ENCODE measurements around the gene SORBS1. TPM values are rescaled to one million over a fixed set of nuclear protein-coding genes. Genes with fewer than 3 reads are reported as not detected.

The SORBS1 gene
- total RNA-seq, 1 donor from 2014 or later = 0.69 TPM

DNA sequence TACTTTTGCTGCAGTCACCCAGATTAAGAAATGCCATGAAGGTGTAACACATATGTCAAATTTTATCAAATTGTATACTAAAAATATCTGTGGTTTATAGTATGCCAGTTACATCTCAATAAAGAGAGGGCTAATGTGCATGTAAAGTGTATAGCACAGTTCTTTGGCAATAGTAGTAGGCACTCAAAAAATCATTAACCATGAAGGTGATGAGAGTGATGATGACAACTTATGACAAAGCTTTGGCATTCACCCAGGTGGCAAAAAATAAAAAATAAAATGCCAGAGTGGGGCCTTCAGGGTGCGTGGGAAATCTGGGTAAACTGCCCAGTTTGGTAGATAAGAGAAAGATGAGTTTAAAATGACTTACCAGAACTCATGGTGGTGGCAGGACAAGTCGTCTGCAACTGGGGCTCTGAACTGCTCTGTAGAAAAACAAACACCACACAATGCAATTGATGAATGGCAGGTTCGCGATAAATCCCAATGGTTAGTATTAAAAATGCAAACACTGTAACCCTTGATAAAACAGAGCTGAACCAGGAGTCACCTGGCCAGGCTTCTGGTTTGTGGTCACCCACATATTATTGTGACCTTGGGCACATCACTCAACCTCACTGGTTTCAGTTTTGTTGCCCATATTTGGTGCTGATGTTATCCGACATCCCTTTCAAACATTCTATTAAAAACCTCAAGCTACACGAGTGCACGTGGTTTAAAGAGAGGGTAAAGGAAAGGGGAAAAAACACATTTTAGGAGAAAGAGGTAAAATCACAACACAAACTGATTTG is 120.2 kb downstream of the SORBS1 start:
- intact Hi-C loops (cut with micrococcal nuclease) = no loop called here

DNA sequence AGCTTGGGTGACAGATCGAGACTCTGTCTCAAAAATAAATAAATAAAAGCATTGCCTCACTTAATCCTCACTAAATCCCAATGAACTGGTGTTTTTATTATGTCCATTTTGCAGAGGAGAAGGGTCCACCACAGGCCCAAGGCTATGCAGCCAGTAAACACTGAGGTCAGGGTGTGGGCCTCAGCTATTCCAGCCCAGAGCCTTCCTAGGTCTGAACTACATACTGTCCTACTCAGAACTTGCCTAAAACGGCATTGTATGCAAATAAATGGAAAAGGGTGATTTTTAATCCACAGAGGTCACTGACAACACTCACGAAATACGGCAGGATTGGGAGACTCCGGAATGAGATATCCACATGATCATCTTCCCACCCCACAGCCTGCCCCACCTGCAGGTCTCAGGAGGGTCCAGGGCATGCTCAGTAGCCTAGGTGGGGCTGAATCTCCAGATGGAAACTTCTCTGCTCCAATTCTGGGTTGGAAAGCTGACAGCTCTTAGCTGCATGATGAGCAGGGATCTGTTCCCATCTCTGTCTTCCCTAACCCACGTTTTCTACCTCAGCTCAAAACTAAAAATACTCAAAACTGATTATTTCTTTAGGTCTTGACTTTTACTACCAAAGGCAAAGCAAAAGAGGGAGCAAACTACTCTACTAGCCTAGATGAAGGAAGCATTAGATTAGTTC is 121.0 kb downstream of the SORBS1 start:
- intact Hi-C loops (cut with micrococcal nuclease) = no loop called here

DNA sequence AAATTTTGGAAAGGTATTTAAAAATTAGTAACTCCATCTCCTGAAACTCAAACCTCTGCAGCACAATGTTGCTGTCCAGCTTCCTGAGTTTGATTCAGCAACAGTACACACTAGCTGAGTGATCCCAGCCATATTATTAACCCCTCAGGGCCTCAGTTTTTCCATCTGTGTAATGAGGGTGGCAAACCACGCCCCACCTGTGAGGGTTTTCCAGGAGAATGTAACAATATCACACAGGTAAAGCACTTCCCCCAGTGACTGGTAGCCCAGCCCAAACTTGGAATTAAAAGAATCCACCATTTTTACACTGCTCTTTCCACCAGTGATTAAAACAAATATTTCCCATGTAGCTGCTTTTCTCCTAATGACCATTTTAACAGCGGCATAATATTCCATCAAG is 122.4 kb downstream of the SORBS1 start:
- intact Hi-C loops (cut with micrococcal nuclease) = no loop called here

DNA sequence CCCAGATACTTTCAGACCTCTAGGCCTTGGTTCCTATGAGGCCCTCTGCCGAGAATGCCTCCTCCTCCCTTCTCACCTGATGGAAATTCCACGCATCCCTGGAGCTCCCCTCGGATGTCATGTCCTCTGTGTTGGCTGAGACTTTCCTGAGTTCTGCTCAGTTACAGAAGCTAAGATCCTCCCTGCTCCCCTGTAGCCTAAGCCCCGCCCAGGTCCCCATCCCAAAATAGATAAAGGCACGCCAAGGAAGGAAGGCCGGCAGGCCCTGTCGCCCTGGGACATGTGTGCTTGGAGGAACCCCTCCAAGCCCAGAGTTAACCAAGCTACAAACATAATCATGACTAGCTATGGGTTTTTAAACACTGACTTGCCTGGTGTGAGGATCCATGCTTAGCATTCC is 123.5 kb downstream of the SORBS1 start:
- intact Hi-C loops (cut with micrococcal nuclease) = no loop called here

DNA sequence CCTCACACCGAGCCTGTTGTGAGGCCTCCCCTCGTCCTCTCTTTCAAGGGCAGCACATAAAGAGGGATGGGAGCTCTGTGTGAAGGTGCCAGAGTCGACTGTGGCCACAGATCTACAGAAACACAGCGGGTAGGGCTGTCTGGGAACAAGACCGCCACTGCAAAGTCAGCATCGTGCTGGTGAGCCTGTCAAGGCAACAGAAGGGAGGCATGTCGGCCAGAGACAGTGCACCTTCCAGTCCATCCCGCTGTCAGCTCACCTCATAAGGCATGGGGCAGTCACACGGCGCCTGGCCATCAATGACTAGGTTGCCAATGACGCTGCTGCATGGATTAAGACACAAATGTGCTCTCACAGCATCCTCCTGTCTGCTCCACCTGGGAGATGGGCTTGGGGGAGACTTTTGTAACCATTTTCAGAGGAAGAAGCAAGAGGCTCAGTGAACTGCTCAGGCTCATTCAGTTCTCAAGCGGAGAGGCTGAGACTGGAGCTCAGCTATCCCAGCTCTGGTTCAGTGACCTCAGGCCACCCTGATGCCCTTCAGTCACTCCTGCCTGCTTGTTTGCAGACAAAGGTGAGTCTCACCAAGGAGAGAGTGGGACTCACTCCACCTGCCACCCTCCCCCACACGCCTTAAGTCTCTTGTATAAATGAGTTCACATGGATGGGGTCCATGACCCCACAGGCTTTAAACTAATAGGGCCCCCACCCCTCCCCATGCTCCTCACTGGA is 125.5 kb downstream of the SORBS1 start:
- intact Hi-C loops (cut with micrococcal nuclease) = no loop called here

DNA sequence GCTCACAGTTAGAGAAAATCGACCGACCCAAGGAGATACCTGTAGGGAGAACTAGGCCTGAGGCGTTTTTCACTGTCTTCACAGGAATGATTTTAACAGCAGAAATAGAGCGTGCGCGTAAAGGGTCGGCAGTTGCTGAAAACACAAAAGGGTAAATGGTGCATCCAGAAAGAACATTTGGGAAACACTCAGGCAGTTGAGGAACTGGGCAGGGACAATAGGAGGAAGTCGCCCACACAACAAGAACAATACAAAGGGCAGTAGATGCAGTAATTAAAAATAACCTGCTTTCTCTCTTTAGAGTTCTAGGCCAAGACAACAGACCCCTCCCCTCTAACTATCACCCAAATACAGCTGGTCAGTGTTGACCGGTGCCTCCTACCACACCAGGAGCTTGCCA is 126.6 kb downstream of the SORBS1 start:
- intact Hi-C loops (cut with micrococcal nuclease) = no loop called here

DNA sequence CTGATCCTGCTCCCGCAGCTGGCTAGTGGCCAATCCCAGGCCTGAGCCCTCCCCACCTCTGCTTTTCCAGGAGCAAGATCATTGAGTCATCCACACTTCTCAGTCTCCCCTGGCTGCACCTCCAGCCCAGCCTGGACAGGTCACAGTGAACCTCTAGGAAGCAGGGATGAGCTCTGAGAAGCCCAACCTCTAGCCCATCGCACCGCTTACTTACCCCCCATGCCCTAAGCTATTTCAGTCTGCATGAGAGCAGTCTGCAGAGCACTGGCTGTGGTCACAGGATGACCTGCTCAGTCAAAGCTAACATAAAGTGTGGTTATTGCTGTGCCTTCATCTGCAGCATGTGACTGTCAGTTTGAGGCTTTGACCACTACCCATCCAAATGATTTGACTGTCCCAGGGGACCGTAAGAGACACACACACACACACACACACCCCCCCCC is 129.2 kb downstream of the SORBS1 start:
- intact Hi-C loops (cut with micrococcal nuclease) = no loop called here

DNA sequence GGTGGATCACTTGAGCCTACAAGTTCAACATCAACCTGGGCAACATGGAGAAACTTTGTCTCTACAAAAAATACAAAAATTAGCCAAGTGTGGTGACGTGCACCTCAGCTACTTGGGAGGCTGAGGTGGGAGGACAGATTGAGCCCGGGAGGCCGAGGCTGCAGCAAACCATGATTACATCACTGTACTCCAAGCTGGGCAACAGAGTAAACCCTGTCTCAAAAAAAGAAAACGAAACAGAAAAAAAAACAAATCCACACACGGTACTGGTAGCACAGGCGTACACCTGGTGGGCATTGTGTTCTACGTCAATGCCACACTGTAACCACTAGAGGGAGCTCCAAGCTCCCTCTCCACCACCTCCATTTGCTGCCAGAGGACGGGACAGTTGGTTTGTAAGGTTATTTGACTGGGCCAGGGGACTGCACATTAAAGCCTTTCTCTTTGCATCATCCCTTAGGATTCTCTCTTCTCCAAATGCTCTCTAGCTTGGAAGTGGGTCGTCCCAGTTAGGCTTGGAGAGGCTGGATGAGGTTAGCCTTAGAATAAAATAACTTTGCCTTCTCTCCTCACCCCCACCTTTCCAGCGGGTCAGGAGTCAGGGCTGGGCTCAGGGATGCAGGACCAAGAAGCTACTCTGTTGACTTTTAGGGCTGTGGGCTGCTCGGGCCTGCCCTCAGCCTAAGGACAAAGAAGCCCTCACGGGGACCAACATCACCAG is 130.8 kb downstream of the SORBS1 start:
- intact Hi-C loops (cut with micrococcal nuclease) = loop anchor here (1.0 kb wide), 6 partner anchors 16 to 863 kb away; no protein-coding TSS in a partner anchor

DNA sequence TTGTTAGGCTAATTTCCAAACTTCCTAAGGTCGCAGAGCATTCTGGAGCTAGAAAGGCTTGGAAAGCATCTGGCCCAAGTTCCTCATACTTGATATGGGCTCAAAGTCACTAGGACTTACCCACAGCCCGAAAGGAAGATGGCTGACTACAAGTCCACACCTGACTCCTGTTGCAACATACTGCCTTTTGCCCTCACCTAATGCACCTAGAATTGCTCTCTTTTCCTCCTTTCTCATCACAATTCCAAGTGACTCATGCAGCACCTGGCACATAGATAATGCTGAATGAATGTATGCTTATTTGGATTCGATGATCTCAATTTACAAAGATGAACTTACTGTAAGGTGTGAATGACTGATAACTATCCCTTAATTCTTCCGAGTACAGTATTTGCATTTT is 131.5 kb downstream of the SORBS1 start:
- intact Hi-C loops (cut with micrococcal nuclease) = loop anchor here (1.0 kb wide), 6 partner anchors 17 to 864 kb away; no protein-coding TSS in a partner anchor

DNA sequence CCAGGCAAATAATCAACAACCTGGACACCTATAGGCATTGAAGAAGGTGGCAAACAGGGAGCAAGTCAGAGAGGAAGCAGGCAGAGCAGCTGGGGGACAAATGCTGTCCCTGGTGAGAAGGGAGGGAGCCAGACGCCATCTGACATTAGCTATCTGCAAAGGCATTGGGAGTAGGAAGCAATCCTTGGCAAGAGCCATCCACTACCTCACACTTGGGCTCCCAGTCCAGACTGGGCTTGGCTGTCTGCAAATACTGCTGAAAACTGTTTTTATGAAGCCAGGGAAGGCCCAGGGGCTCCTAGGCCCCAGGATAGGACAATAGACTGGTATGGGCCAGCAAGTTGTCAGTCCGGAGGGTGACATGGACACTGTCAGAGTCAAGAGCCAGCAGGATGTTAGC is 132.5 kb downstream of the SORBS1 start:
- intact Hi-C loops (cut with micrococcal nuclease) = no loop called here

DNA sequence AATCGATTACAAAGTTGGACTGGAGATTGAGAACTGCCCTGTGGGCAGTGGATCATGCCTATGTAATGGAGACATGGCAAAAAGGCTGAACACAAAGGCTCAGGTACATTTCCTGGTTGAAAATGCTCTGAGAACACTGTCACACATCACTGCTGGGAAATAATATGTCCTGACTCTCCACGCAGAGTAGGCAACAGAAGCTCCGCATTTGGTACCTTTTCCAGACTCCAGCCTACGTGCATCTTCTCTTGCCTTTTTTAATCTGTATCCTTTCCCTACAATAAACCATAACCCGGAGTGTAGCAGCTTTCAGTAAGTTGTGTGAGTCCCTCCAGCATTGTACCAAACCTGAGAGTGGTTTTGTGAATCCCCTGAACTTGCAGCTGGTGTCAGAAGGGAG is 134.7 kb downstream of the SORBS1 start:
- intact Hi-C loops (cut with micrococcal nuclease) = no loop called here

DNA sequence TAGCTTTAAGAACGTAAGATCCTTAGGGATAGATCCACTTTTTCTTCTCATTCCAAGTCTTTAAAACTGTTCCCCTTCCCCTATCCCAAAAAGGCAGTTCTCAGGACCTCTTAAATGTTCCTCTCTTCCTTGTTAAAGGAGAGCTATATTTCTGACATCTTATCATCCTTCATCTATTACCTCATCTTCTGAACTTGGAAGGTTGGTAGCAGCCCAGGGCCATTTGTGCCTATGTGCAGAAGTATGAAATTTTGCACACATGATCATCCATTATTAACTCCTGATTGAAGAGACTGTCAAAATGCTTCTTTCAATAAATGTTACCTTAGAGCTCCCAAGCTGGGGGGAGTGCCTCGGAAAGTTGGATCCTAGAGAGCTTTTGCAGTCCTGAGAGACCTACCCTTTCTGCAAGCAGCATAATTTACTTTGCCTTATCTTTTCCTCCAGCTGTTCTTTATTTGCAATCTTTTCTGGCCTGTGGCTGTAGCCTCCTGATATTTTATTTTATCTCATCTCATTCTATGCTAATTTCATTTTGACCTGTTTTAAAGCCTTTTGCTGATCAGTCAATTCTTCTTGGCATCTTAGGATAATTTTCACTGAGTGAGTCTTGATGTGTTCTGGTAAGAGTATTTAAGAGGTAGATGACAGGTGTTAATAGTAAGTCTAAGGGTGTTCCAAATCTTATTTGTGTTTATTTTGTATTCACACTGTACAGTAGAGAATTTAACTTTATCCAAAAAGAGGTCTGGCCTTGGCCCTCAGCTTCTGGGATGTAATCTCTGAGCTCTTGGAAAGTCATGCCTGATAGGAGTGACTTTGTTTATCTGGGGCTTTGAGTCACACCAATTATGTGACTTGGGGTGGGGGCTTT is 135.3 kb downstream of the SORBS1 start:
- intact Hi-C loops (cut with micrococcal nuclease) = no loop called here

DNA sequence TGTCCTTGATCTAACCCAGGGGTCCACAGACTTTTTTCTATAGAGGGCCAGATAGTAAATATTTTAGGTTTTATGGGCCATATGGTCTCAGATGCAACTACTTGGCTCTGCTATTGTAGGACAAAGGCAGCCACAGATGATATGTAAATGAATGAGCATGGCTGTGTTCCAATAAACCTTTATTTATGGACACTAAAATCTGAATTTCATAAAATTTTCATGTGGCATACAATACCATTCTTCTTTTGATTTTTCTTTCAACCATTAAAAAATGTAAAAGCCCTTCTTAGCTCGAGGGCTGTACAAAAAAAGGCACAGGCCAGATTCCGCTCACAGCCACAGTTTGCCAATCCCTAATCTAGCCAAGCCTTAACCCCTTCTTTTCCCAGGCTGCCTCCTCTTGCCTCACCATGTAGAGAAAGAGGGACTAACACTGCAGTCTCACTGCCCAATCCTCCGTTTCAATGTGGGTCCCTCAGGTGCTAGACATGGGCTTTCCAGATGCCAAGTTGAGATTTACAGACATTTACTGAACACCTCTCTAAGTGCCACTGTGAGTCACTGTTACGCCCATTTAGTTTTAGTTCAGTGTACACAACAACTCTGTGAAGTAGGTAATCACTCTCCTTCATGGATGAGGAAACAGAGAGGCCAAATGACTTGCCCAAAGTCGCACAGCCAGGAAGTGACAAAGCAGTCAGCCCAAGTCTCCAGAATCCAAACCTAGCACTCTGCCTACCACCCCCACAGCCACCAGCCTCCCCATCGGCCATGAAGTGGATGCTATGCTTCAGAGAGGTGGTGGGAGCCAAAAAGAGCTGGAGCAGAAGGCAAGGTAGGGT is 137.8 kb downstream of the SORBS1 start:
- intact Hi-C loops (cut with micrococcal nuclease) = no loop called here

DNA sequence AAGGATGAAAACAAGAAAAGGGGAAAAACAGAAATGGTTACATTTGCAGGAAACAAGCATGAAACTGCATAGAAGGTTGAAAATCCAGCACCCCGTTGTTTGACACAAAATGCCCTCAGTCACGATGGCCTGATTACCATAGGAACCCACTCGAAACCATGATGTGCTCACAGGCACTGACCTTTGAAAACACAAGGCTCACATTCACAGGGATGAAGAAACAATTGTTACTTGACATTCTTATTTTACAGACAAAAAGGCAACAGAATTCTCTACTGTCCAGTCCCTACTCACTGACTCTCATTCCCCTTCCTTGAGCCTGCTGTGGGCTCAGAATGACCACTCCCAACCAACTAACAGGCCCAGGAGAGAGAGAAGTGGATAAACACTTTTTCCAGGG is 138.9 kb downstream of the SORBS1 start:
- intact Hi-C loops (cut with micrococcal nuclease) = no loop called here

DNA sequence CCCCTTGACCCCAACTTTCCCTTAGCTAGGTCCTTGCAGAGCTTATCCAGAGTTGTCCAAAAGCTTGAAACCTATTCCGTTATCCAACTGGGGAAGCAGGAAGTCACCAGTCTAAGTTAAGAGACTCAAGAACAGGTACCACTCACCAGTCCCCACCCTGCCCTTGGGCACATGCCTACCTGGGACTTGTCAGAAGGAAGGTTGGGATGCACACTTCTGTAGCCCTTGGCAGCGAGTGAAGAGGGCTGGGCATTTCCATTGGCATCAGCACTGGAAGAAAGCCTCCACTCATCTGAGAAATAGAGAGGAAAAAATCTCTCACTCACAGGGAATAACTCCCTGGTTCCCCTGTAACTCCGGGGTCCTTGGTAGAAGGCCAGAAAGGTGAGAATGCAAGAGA is 139.4 kb downstream of the SORBS1 start:
- intact Hi-C loops (cut with micrococcal nuclease) = no loop called here

DNA sequence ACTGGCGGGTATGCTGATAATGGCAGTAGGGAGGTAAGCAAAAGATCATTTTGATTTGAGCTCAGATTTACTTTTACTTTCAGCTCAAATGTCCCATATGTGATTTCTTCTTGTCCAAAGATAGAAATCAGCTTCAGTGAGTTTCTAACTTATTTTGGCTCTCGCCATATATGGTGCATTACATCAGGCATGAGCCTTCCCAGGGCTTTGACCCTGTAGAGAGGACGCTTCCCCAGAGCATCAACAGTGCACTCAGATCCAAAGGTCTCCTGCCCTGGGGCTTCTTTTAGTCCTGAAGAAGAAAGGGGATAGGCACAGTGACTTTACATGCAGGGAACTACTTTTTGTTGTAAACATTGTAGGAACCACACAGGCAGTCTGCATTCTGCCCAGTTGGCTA is 141.8 kb downstream of the SORBS1 start:
- intact Hi-C loops (cut with micrococcal nuclease) = no loop called here

DNA sequence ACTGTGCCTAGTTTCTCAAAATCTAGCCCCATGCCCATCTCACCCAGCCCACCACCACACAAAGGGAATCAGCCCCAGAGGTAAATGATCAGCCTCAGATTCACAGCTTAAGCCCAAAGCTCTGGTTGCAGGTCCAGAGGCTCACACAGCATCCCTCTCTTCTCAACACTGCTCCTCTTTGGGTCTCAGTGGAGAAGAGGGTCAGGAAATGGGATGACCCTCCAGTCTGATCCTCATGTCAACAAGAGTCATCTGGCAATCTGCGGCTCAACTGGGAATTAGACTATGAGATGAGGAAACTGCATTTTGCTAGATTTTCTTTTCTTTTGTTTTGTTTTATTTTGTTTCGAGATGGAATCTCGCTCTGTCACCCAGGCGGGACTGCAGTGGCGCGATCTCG is 144.2 kb downstream of the SORBS1 start:
- intact Hi-C loops (cut with micrococcal nuclease) = no loop called here

DNA sequence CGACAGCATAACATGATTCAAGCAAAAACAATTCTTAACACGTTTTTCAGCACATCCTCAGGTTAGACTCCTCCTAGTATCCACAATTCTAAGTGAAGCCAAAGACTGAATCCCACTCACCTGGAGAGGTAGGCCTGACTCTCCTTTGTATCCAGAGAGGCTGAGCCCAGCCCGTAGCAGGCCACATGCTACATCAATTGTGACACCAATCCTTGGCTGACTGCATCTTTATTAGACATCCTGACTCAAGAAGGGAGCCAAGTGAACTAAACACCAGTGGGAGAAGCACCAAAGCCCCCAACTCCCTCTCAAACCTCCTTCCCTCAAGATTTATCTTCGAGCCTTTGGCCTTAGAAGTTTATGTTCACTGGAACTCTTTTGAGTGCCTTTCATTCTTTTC is 144.9 kb downstream of the SORBS1 start:
- intact Hi-C loops (cut with micrococcal nuclease) = no loop called here

DNA sequence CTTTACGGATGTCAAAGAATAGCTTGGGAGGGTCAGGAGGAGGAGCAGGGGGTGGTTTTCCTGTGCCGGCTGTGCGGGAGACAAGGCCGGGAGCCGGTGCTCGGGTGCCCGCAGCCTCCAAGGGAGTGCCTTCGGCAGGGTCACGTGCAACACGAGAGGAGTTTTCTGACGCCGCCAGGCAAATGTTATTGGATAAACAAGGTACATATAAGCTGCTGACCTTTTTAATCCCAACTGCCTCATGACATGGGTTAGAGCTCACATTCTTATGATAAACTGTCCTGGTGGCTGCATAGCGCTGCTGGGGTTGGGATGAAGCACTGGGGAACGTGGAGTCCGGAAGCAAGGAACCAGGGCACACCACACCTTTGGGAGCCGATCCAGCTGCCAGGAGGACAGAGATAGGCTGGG is 145.5 kb downstream of the SORBS1 start:
- intact Hi-C loops (cut with micrococcal nuclease) = no loop called here
